PC-3 (cell line): ENCODE results near the gene SH3RF3.

Source experiments
- CTCF ChIP-seq: fragments of 300-600 bp; sonication (generic); conservative IDR thresholded peaks from 2 replicates; pipeline ENCODE4 v1.5.1; 2017; ENCODE audit warnings: antibody characterized with exemption, low read depth, mild to moderate bottlenecking, low read length
- EZH2 ChIP-seq: fragments of 300-600 bp; sonication (generic); IDR thresholded peaks from one replicate; pipeline ENCODE4 v1.6.1; 2017; ENCODE audit warnings: antibody characterized with exemption, mild to moderate bottlenecking, low read length; ENCODE audit not compliant: unreplicated experiment

GRCh38 chr2:109526442-109526970 is 397.5 kb downstream of the SH3RF3 start:
- TF ChIP-seq CTCF (no peak), EZH2 (no peak)
